ENCODE measurements around the gene LRRC9. TPM values are rescaled to one million over a fixed set of nuclear protein-coding genes. Genes with fewer than 3 reads are reported as not detected.

The LRRC9 gene
- total and polyA plus RNA-seq, 2 experiments from 2014 or later, result 2.2 to 3.1 TPM

DNA sequence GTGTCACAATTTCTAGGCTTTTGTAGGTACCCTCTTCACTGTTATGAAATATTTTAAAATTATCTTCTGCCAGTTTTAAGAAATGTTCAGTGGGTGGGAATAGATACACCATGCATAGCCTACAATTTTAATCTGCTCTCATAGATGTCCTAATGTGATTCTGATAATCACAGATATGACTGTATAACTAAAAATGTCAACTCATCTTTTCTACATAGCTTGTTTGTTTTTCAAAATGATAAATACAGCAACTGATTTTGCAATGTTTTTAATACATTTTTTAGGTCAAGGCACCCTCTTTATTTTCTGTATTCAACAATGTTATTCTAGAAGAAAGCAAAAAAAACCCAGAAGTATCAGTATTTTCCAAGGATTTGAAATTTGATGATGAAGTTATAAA is 61.6 kb downstream of the LRRC9 start:
- Histone ChIP-seq H3K79me2 (replicated peaks; ENCODE audit: insufficient read depth) (no peaks in the 10 kb centered on the region), H3K27me3 (ENCODE audit: insufficient read depth) (no peaks in the 10 kb centered on the region), H3K4me1 (ENCODE audit: insufficient read depth) (no peaks in the 10 kb centered on the region), H3K27ac (ENCODE audit: low read depth) (no peak overlapping the region), H3F3A (replicated peaks; ENCODE audit: low read depth) (no peaks in the 10 kb centered on the region), H3K9me2 (ENCODE audit: insufficient read depth) (no peaks in the 10 kb centered on the region), H2AFZ (no peak overlapping the region), H4K20me1 (replicated peaks; ENCODE audit: insufficient read depth) (no peaks in the 10 kb centered on the region), H3K4me2 (no peak overlapping the region), H3K4me3 (no peak overlapping the region), H3K36me3 (ENCODE audit: insufficient read depth) (no peaks in the 10 kb centered on the region)
- no peaks in the 10 kb centered on the region for H3K9me3 Mint-ChIP-seq
- no peak overlapping the region for H3K27ac Mint-ChIP-seq
- no peaks in the 10 kb centered on the region for H3K4me1 Mint-ChIP-seq
- no peaks in the 10 kb centered on the region for H3K27me3 Mint-ChIP-seq (ENCODE audit: insufficient read depth, low read depth, poor library complexity)
- H3K4me3 Mint-ChIP-seq, result no peak overlapping the region
- no peak for ATAC-seq
- TF ChIP-seq CREB1 (CRISPR knock-in tag; IDR thresholded peaks at IDR 0.05; ENCODE audit: low read depth) (no peak), EZH2 (IDR thresholded peaks at IDR 0.05; ENCODE audit: low read depth, unreplicated experiment) (no peak), JUNB (IDR thresholded peaks at IDR 0.05; ENCODE audit: unreplicated experiment) (no peak), ZNF331 (CRISPR knock-in tag; IDR thresholded peaks at IDR 0.05; ENCODE audit: low read depth) (no peak), POLR2AphosphoS5 (IDR thresholded peaks at IDR 0.05; ENCODE audit: low read depth) (no peak), STAT1 (IDR thresholded peaks at IDR 0.05; ENCODE audit: unreplicated experiment) (no peak), ZNF114 (CRISPR knock-in tag; IDR thresholded peaks at IDR 0.05) (no peak), EZH2phosphoT487 (IDR thresholded peaks at IDR 0.05; ENCODE audit: unreplicated experiment) (no peak), NANOG (IDR thresholded peaks at IDR 0.05; ENCODE audit: borderline replicate concordance) (no peak)
- TF ChIP-seq, protein P1, sequence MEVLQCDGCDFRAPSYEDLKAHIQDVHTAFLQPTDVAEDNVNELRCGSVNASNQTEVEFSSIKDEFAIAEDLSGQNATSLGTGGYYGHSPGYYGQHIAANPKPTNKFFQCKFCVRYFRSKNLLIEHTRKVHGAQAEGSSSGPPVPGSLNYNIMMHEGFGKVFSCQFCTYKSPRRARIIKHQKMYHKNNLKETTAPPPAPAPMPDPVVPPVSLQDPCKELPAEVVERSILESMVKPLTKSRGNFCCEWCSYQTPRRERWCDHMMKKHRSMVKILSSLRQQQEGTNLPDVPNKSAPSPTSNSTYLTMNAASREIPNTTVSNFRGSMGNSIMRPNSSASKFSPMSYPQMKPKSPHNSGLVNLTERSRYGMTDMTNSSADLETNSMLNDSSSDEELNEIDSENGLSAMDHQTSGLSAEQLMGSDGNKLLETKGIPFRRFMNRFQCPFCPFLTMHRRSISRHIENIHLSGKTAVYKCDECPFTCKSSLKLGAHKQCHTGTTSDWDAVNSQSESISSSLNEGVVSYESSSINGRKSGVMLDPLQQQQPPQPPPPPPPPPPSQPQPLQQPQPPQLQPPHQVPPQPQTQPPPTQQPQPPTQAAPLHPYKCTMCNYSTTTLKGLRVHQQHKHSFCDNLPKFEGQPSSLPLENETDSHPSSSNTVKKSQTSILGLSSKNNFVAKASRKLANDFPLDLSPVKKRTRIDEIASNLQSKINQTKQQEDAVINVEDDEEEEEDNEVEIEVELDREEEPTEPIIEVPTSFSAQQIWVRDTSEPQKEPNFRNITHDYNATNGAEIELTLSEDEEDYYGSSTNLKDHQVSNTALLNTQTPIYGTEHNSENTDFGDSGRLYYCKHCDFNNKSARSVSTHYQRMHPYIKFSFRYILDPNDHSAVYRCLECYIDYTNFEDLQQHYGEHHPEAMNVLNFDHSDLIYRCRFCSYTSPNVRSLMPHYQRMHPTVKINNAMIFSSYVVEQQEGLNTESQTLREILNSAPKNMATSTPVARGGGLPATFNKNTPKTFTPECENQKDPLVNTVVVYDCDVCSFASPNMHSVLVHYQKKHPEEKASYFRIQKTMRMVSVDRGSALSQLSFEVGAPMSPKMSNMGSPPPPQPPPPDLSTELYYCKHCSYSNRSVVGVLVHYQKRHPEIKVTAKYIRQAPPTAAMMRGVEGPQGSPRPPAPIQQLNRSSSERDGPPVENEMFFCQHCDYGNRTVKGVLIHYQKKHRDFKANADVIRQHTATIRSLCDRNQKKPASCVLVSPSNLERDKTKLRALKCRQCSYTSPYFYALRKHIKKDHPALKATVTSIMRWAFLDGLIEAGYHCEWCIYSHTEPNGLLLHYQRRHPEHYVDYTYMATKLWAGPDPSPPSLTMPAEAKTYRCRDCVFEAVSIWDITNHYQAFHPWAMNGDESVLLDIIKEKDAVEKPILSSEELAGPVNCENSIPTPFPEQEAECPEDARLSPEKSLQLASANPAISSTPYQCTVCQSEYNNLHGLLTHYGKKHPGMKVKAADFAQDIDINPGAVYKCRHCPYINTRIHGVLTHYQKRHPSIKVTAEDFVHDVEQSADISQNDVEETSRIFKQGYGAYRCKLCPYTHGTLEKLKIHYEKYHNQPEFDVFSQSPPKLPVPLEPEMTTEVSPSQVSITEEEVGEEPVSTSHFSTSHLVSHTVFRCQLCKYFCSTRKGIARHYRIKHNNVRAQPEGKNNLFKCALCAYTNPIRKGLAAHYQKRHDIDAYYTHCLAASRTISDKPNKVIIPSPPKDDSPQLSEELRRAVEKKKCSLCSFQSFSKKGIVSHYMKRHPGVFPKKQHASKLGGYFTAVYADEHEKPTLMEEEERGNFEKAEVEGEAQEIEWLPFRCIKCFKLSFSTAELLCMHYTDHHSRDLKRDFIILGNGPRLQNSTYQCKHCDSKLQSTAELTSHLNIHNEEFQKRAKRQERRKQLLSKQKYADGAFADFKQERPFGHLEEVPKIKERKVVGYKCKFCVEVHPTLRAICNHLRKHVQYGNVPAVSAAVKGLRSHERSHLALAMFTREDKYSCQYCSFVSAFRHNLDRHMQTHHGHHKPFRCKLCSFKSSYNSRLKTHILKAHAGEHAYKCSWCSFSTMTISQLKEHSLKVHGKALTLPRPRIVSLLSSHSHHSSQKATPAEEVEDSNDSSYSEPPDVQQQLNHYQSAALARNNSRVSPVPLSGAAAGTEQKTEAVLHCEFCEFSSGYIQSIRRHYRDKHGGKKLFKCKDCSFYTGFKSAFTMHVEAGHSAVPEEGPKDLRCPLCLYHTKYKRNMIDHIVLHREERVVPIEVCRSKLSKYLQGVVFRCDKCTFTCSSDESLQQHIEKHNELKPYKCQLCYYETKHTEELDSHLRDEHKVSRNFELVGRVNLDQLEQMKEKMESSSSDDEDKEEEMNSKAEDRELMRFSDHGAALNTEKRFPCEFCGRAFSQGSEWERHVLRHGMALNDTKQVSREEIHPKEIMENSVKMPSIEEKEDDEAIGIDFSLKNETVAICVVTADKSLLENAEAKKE (CRISPR knock-in tag; IDR thresholded peaks at IDR 0.05), result no peak
- TF ChIP-seq, protein P2, sequence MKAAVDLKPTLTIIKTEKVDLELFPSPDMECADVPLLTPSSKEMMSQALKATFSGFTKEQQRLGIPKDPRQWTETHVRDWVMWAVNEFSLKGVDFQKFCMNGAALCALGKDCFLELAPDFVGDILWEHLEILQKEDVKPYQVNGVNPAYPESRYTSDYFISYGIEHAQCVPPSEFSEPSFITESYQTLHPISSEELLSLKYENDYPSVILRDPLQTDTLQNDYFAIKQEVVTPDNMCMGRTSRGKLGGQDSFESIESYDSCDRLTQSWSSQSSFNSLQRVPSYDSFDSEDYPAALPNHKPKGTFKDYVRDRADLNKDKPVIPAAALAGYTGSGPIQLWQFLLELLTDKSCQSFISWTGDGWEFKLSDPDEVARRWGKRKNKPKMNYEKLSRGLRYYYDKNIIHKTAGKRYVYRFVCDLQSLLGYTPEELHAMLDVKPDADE (IDR thresholded peaks at IDR 0.05), result no peak
- TF ChIP-seq, protein P3, sequence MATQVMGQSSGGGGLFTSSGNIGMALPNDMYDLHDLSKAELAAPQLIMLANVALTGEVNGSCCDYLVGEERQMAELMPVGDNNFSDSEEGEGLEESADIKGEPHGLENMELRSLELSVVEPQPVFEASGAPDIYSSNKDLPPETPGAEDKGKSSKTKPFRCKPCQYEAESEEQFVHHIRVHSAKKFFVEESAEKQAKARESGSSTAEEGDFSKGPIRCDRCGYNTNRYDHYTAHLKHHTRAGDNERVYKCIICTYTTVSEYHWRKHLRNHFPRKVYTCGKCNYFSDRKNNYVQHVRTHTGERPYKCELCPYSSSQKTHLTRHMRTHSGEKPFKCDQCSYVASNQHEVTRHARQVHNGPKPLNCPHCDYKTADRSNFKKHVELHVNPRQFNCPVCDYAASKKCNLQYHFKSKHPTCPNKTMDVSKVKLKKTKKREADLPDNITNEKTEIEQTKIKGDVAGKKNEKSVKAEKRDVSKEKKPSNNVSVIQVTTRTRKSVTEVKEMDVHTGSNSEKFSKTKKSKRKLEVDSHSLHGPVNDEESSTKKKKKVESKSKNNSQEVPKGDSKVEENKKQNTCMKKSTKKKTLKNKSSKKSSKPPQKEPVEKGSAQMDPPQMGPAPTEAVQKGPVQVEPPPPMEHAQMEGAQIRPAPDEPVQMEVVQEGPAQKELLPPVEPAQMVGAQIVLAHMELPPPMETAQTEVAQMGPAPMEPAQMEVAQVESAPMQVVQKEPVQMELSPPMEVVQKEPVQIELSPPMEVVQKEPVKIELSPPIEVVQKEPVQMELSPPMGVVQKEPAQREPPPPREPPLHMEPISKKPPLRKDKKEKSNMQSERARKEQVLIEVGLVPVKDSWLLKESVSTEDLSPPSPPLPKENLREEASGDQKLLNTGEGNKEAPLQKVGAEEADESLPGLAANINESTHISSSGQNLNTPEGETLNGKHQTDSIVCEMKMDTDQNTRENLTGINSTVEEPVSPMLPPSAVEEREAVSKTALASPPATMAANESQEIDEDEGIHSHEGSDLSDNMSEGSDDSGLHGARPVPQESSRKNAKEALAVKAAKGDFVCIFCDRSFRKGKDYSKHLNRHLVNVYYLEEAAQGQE (IDR thresholded peaks at IDR 0.05; ENCODE audit: unreplicated experiment), result no peak
- TF ChIP-seq, protein P4, sequence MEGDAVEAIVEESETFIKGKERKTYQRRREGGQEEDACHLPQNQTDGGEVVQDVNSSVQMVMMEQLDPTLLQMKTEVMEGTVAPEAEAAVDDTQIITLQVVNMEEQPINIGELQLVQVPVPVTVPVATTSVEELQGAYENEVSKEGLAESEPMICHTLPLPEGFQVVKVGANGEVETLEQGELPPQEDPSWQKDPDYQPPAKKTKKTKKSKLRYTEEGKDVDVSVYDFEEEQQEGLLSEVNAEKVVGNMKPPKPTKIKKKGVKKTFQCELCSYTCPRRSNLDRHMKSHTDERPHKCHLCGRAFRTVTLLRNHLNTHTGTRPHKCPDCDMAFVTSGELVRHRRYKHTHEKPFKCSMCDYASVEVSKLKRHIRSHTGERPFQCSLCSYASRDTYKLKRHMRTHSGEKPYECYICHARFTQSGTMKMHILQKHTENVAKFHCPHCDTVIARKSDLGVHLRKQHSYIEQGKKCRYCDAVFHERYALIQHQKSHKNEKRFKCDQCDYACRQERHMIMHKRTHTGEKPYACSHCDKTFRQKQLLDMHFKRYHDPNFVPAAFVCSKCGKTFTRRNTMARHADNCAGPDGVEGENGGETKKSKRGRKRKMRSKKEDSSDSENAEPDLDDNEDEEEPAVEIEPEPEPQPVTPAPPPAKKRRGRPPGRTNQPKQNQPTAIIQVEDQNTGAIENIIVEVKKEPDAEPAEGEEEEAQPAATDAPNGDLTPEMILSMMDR (conservative IDR thresholded peaks at IDR 0.05; ENCODE audit: low read depth in 2 of 2), result no peak
- no peaks in the 10 kb centered on the region for H3K36me3 Mint-ChIP-seq (ENCODE audit: low read depth)
- no peak for DNase-seq (ENCODE audit: low spot score)
